Measurements from ENCODE around the gene ANTKMT.

Gene ANTKMT

DNA sequence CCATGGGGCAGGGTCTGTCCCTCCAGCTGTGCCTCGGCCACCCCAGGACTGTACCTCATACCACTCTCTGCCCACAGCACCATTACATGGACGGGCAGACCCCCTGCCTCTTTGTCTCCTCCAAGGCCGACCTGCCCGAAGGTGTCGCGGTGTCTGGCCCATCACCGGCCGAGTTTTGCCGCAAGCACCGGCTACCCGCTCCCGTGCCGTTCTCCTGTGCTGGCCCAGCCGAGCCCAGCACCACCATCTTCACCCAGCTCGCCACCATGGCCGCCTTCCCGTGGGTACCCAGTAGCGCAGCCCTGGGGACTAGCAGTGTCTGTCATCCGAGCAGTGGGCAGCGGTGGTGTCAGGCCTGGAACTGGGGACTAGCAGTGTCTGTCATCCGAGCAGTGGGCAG, 48.1 kb upstream of the ANTKMT start:
- H3F3A ChIP-seq (ENCODE audit: low read depth), result no peaks in the 10 kb centered on the region
- H3K79me2 ChIP-seq (ENCODE audit: insufficient read depth, low read length), result peaks cover 17% of the 10 kb centered on the region; the same call in 1 of the 2 replicates
- no peak overlapping the region for H3K9ac ChIP-seq (ENCODE audit: low read depth, low read length, poor library complexity, severe bottlenecking)
- no peak overlapping the region for H2AFZ ChIP-seq (ENCODE audit: low read length)
- TF ChIP-seq EZH2phosphoT487 (IDR thresholded peaks at IDR 0.05; ENCODE audit: borderline replicate concordance) (no peak), CTCF (conservative IDR thresholded peaks at IDR 0.05; ENCODE audit: low read length) (no peak)
- no peaks in the 10 kb centered on the region for H4K20me1 ChIP-seq (ENCODE audit: insufficient read depth, low read length, poor library complexity, severe bottlenecking)
- no peaks in the 10 kb centered on the region for H3K9me2 ChIP-seq (replicated peaks; ENCODE audit: low read depth, low read length)
- H3K4me1 ChIP-seq (ENCODE audit: insufficient read depth, low read length, poor library complexity, severe bottlenecking), result no peaks in the 10 kb centered on the region
- no peak overlapping the region for H3K4me3 ChIP-seq (ENCODE audit: low read length, poor library complexity, severe bottlenecking)
- no peaks in the 10 kb centered on the region for H3K9me3 ChIP-seq (ENCODE audit: insufficient read depth, low read depth, low read length)
- no peaks in the 10 kb centered on the region for H3K36me3 ChIP-seq (ENCODE audit: insufficient read depth, low read length)
- no peaks in the 10 kb centered on the region for H3K27me3 ChIP-seq (ENCODE audit: insufficient read depth, low read length, poor library complexity, severe bottlenecking)
- no peak overlapping the region for H3K4me2 ChIP-seq (ENCODE audit: low read depth, low read length, poor library complexity, severe bottlenecking)

DNA sequence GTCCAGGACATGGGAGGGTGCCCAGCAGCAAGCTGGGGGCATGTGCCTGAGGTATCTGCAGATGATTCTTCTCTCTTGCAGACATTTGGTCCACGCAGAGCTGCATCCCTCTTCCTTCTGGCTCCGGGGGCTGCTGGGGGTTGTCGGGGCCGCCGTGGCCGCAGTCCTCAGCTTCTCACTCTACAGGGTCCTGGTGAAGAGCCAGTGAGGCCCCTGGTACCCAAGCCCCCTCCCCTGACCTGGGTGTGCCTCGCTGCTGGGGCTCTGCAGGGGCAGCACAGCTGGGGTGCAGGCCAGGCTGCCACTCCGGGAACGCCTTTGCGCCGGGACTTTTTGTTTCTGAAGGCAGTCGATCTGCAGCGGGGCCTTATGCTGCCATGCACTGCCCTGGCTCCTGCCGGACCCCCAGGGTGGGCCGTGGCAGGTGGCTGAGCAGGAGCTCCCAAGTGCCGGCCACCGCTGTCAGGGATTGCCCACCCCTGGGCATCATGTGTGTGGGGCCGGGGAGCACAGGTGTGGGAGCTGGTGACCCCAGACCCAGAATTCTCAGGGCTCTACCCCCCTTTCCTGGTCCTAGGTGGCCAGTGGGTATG, 47.5 kb upstream of the ANTKMT start:
- Histone ChIP-seq H3K4me1 (ENCODE audit: insufficient read depth, low read length, poor library complexity, severe bottlenecking) (no peaks in the 10 kb centered on the region), H3F3A (ENCODE audit: low read depth) (no peaks in the 10 kb centered on the region), H4K20me1 (ENCODE audit: insufficient read depth, low read length, poor library complexity, severe bottlenecking) (no peaks in the 10 kb centered on the region), H3K9me2 (replicated peaks; ENCODE audit: low read depth, low read length) (no peaks in the 10 kb centered on the region), H2AFZ (ENCODE audit: low read length) (no peak overlapping the region), H3K4me3 (ENCODE audit: low read length, poor library complexity, severe bottlenecking) (no peak overlapping the region), H3K4me2 (ENCODE audit: low read depth, low read length, poor library complexity, severe bottlenecking) (no peak overlapping the region), H3K79me2 (ENCODE audit: insufficient read depth, low read length) (peaks cover 11% of the 10 kb centered on the region; the same call in 1 of the 2 replicates), H3K9me3 (ENCODE audit: insufficient read depth, low read depth, low read length) (no peaks in the 10 kb centered on the region), H3K36me3 (ENCODE audit: insufficient read depth, low read length) (no peaks in the 10 kb centered on the region), H3K27me3 (ENCODE audit: insufficient read depth, low read length, poor library complexity, severe bottlenecking) (no peaks in the 10 kb centered on the region), H3K9ac (ENCODE audit: low read depth, low read length, poor library complexity, severe bottlenecking) (no peak overlapping the region)
- TF ChIP-seq EZH2phosphoT487 (IDR thresholded peaks at IDR 0.05; ENCODE audit: borderline replicate concordance), result no peak
- no peak for TF ChIP-seq CTCF (conservative IDR thresholded peaks at IDR 0.05; ENCODE audit: low read length)

DNA sequence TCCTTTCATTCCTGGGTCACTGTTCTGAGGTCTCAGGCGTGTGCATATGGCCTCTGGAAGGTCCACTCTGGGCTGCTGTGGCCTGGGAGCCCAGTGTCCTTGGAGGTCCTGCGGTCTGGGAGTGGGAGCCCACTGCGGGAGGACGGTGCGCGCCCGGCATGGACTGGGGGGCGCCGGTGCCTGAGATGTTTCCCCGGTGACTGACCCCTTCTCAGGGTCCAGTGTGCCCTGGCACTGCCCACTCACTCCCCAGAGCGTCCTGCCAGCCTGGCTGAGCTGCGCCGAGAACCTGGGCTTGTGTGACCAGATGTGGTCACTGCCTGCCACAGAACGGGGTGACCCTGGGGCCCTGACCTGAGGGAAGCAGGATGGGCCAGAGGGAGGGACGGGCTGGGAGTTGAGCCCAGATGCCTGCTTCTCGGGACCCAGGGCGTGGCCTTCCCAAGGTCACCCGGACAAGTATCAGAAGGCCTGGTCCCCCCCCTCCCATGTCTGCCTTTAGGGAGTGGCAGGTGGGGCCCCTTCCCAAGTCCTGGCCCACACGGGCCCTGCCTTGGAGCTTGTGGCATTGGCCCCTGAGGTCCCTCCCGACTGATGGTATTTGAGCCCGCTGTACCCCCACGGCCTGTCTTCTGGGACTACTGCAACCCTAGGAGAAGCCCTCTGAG, 46.6 kb upstream of the ANTKMT start:
- Histone ChIP-seq H2AFZ (ENCODE audit: low read length) (no peak overlapping the region), H3K4me2 (ENCODE audit: low read depth, low read length, poor library complexity, severe bottlenecking) (no peak overlapping the region), H3K9ac (ENCODE audit: low read depth, low read length, poor library complexity, severe bottlenecking) (no peak overlapping the region), H3K79me2 (ENCODE audit: insufficient read depth, low read length) (peaks cover 3% of the 10 kb centered on the region; the same call in 1 of the 2 replicates), H3K36me3 (ENCODE audit: insufficient read depth, low read length) (no peaks in the 10 kb centered on the region), H3K27me3 (ENCODE audit: insufficient read depth, low read length, poor library complexity, severe bottlenecking) (no peaks in the 10 kb centered on the region), H3K9me3 (ENCODE audit: insufficient read depth, low read depth, low read length) (no peaks in the 10 kb centered on the region), H3F3A (ENCODE audit: low read depth) (no peaks in the 10 kb centered on the region), H3K4me3 (ENCODE audit: low read length, poor library complexity, severe bottlenecking) (no peak overlapping the region), H3K4me1 (ENCODE audit: insufficient read depth, low read length, poor library complexity, severe bottlenecking) (peaks cover 2% of the 10 kb centered on the region), H4K20me1 (ENCODE audit: insufficient read depth, low read length, poor library complexity, severe bottlenecking) (no peaks in the 10 kb centered on the region), H3K9me2 (replicated peaks; ENCODE audit: low read depth, low read length) (no peaks in the 10 kb centered on the region)
- no peak for TF ChIP-seq CTCF (conservative IDR thresholded peaks at IDR 0.05; ENCODE audit: low read length)
- no peak for TF ChIP-seq EZH2phosphoT487 (IDR thresholded peaks at IDR 0.05; ENCODE audit: borderline replicate concordance)
